Adrenal gland (tissue), 12 donors: Measurements from ENCODE around the gene KDM2A. TPM values are rescaled to one million over a fixed set of nuclear protein-coding genes. Genes with fewer than 3 reads are reported as not detected.

Experiments
- DNase-seq, 7 donors: peaks; one replicate each; pipeline ENCODE4 v3.0.0-alpha.2; 2019 to 2020
- H3K27ac ChIP-seq, 5 donors: fragments of 200-600 bp; sonication (generic) in 4 of 5; 1 replicate in 3 of 5; 2 replicates in 2 of 5; pipeline versions ENCODE4 v1.5.1 to v1.8.0; 2016 to 2020; ENCODE audit warnings: mild to moderate bottlenecking in 1 of 5
- H3K27me3 ChIP-seq: fragments of 200-600 bp; 2 replicates; pipeline ENCODE4 v1.8.0; 2021
- H3K36me3 ChIP-seq, 2 donors: fragments of 200-600 bp; replicated peaks in 1 of 2; 1 replicate in 1 of 2; 2 replicates in 1 of 2; pipeline versions ENCODE4 v1.5.1 to v1.8.0; 2018 to 2022
- H3K4me1 ChIP-seq, 2 donors: fragments of 200-600 bp; replicated peaks in 1 of 2; 1 replicate in 1 of 2; 2 replicates in 1 of 2; pipeline versions ENCODE4 v1.5.1 to v1.8.0; 2018 to 2021
- H3K4me3 ChIP-seq, 4 donors: fragments of 200-600 bp; sonication (generic) in 3 of 4; one replicate each; pipeline ENCODE4 v1.5.1; 2016 to 2018
- H3K9me3 ChIP-seq, 3 donors: fragments of 200-600 bp; sonication (generic) in 1 of 3; replicated peaks in 1 of 3; 1 replicate in 2 of 3; 2 replicates in 1 of 3; pipeline versions ENCODE4 v1.5.1 to v1.8.0; 2016 to 2021
- POLR2A ChIP-seq, 2 donors: fragments of 450-650 bp; IDR thresholded peaks; one replicate each; pipeline ENCODE4 v1.6.1; 2017; ENCODE audit warnings: antibody characterized with exemption in 2 of 2, mild to moderate bottlenecking in 2 of 2, moderate library complexity in 1 of 2
- WGBS, 4 donors: extraction: QIAGEN DNeasy Blood & Tissue Kit in 2 of 4; methylation state at CpG; one replicate each; pipeline versions ENCODE4 v1.1.5 to v1.1.7; 2013 to 2017; 5-methylcytosine and 5-hydroxymethylcytosine counted together
- intact Hi-C, 2 donors: fragments of 100-400 bp; cut with DNase I; formaldehyde crosslinking; loops; one replicate each; pipeline versions ENCODE4 v1.14.1 to v1.15.0; 2022 to 2023
- polyA plus RNA-seq, 3 donors: library from polyadenylated mRNA; stranded (reverse); fragments of 200-250 nt in 2 of 3; fragments of 350-450 nt in 1 of 3; fragmentation: Illumina TruSeq in 1 of 3; extraction: RNeasy Lipid Tissue Mini Kit (QIAGEN cat#74804) in 1 of 3; gene quantifications; one replicate each; pipeline ENCODE4 v1.2.3, GENCODE V29; 2013 to 2014
- total RNA-seq, 9 donors: library from RNA; depleted of rRNA in 4 of 9; stranded (reverse); fragments of >200 nt in 4 of 9; fragments of 120-200 nt in 1 of 9; fragmentation: NEBNext Ultra II Directional in 1 of 9; extraction: Animal tissue kit (Norgen Biotek cat#: 25700) in 1 of 9; gene quantifications; one replicate each; pipeline versions ENCODE4 v1.1.0 to v1.2.4, GENCODE V29; 2013 to 2023
- TF ChIP-seq, protein P1 (sequence below), 6 experiments: fragments of 450-650 bp in 4 of 6; fragments of 200-600 bp in 2 of 6; sonication (generic) in 1 of 6; IDR thresholded peaks; 1 replicate in 5 of 6; 2 replicates in 1 of 6; pipeline versions ENCODE4 v1.5.1 to v1.8.0; 2016 to 2021; ENCODE audit warnings: antibody characterized with exemption in 6 of 6, mild to moderate bottlenecking in 2 of 6, moderate library complexity in 1 of 6
- donor health status: healthy with polysubstance abuse.
- donor health status: Bipolar disorder and iron deficiency.
- donor health status: DM: yes; HTN: yes; CAD: no.
- donor health status: DM: no; HTN: no; CAD: no.
- donor health status: DM: no; HTN: no; CAD: no.
- donor health status: DM: yes; HTN: yes; CAD: no.

KDM2A gene
- total and polyA plus RNA-seq, 12 donors: 30.6 to 65.3 (median 45.7) TPM

GRCh38 chr11:67299471-67300191 is 180.6 kb downstream of the KDM2A start:
- H3K4me3 ChIP-seq: no peak overlapping the region
- no peaks in the 10 kb centered on the region for H3K27me3 ChIP-seq
- no peaks in the 10 kb centered on the region for H3K9me3 ChIP-seq
- no peak for TF ChIP-seq POLR2A (IDR thresholded peaks at IDR 0.05)
- TF ChIP-seq, protein P1, sequence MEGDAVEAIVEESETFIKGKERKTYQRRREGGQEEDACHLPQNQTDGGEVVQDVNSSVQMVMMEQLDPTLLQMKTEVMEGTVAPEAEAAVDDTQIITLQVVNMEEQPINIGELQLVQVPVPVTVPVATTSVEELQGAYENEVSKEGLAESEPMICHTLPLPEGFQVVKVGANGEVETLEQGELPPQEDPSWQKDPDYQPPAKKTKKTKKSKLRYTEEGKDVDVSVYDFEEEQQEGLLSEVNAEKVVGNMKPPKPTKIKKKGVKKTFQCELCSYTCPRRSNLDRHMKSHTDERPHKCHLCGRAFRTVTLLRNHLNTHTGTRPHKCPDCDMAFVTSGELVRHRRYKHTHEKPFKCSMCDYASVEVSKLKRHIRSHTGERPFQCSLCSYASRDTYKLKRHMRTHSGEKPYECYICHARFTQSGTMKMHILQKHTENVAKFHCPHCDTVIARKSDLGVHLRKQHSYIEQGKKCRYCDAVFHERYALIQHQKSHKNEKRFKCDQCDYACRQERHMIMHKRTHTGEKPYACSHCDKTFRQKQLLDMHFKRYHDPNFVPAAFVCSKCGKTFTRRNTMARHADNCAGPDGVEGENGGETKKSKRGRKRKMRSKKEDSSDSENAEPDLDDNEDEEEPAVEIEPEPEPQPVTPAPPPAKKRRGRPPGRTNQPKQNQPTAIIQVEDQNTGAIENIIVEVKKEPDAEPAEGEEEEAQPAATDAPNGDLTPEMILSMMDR (IDR thresholded peaks at IDR 0.05): no peak
- intact Hi-C loops: loop anchor here in 1 of 2 donors (5.0 kb wide), 1 partner anchor 32 kb away; the partner anchor contains the start of gene GRK2
- H3K36me3 ChIP-seq: peaks cover 0 to 38% of the 10 kb centered on the region in 2 donors
- peak in 3 of 7 donors; percentile 5 to 13 (median 10) for DNase-seq
- H3K27ac ChIP-seq: no peak overlapping the region
- H3K4me1 ChIP-seq: peaks cover 15 to 19% of the 10 kb centered on the region in 2 donors
- 89 to 97% (median 94%) methylated on average over 5 to 29 of the region's 29 CpGs for WGBS, 4 donors

DNA sequence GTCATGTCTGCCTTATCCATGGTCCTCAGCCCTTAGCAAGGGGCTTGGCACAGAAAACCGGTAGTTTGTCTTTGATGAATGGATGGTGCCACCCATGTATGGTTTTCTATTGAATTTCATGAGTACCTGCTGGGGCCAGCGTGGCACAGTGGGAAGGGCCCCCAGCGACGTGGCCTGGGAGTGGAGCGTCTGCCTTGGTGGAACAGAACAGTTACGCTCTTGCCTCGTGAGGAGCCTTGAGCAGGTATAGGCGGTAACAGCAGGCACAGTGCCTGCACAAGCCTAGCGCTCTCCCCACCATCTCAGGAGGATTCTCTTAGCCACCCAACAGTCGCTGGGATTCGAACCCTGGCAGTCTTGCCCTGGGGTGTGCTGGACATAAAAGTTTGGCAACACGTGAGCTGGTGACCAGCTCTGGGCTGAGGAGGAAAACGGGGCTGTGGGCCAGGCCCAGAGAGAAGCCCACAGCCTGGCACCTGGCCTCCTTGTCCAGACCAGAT is 181.2 kb downstream of the KDM2A start:
- DNase-seq: peak in 2 of 7 donors; percentile 11 to 13
- no peaks in the 10 kb centered on the region for H3K27me3 ChIP-seq
- no peak overlapping the region for H3K27ac ChIP-seq
- H3K9me3 ChIP-seq: no peaks in the 10 kb centered on the region
- 92 to 94% (median 93%) methylated on average over 7 to 13 of the region's 13 CpGs for WGBS, 4 donors
- H3K36me3 ChIP-seq: peaks cover 0 to 38% of the 10 kb centered on the region in 2 donors
- TF ChIP-seq POLR2A (IDR thresholded peaks at IDR 0.05): no peak
- TF ChIP-seq, protein P1 (IDR thresholded peaks at IDR 0.05): no peak
- intact Hi-C loops: loop anchor here in 1 of 2 donors (5.0 kb wide), 1 partner anchor 33 kb away; the partner anchor contains the start of gene GRK2
- H3K4me3 ChIP-seq: no peak overlapping the region
- peaks cover 15 to 21% of the 10 kb centered on the region in 2 donors for H3K4me1 ChIP-seq

DNA sequence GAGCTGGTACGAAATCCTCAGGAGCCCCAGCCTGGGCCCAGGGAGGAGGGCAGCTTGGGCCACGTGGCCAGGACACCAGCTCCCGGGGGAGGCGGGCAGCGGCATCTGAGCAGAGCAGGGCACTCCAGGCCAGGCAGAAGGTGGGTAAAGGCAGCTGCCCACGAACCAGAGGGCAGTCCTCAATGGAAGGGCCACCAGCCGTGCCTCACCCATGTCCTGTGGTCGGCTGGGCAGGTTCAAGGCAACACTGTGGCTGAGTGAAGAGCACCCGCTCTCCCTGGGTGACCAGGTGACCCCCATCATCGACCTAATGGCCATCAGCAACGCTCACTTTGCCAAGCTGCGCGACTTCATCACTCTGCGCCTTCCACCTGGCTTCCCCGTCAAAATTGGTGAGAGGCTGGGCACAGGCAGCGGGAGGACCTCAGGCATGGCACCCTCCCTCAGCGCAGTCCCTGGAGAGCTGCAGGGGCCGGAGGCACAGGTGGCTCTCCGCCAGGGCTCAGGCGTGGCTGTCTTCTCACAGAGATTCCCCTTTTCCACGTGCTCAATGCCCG is 181.8 kb downstream of the KDM2A start:
- peak in 3 of 7 donors; percentile 12 to 16 (median 13) for DNase-seq
- 92 to 94% (median 93%) methylated on average over 8 to 22 of the region's 22 CpGs for WGBS, 4 donors
- H3K27me3 ChIP-seq: no peaks in the 10 kb centered on the region
- H3K4me1 ChIP-seq: peaks cover 15 to 21% of the 10 kb centered on the region in 2 donors
- H3K9me3 ChIP-seq: no peaks in the 10 kb centered on the region
- no peak overlapping the region for H3K27ac ChIP-seq
- intact Hi-C loops: loop anchor here in 1 of 2 donors (5.0 kb wide), 1 partner anchor 34 kb away; the partner anchor contains the start of gene GRK2
- TF ChIP-seq POLR2A (IDR thresholded peaks at IDR 0.05): no peak
- TF ChIP-seq, protein P1 (IDR thresholded peaks at IDR 0.05): no peak
- no peak overlapping the region for H3K4me3 ChIP-seq
- peaks cover 0 to 38% of the 10 kb centered on the region in 2 donors for H3K36me3 ChIP-seq

DNA sequence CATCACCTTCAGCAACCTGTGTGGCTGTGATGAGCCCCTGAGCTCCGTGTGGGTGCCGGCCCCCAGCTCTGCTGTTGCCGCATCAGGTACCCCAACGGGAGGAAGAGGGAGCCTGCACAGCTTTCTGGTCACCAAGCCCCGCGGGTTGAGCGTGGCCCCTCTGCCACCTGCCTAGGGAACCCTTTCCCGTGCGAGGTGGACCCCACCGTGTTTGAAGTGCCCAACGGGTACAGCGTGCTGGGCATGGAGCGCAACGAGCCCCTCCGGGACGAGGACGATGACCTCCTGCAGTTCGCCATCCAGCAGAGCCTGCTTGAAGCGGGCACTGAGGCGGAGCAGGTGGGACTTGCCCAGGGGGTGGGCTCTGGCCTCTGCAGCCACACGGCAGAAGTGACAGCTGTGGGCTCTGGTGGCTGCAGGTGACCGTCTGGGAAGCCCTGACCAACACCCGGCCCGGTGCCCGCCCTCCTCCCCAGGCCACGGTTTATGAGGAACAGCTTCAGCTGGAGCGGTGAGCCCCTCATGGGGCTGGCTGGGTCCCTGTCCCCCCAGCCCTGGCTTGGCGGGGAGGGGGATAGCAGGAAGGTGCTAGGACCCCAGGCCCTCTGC is 182.4 kb downstream of the KDM2A start:
- no peak for TF ChIP-seq POLR2A (IDR thresholded peaks at IDR 0.05)
- TF ChIP-seq, protein P1 (IDR thresholded peaks at IDR 0.05): no peak
- H3K36me3 ChIP-seq: peaks cover 0 to 37% of the 10 kb centered on the region in 2 donors
- WGBS, 4 donors: 87 to 100% (median 93%) methylated on average over 3 to 28 of the region's 28 CpGs
- intact Hi-C loops: loop anchor here in 1 of 2 donors (5.0 kb wide), 1 partner anchor 34 kb away; the partner anchor contains the start of gene GRK2
- DNase-seq: peak in 3 of 7 donors; percentile 12 to 19 (median 14)
- H3K27me3 ChIP-seq: no peaks in the 10 kb centered on the region
- H3K4me3 ChIP-seq: no peak overlapping the region
- H3K27ac ChIP-seq: no peak overlapping the region
- H3K4me1 ChIP-seq: peaks cover 15 to 21% of the 10 kb centered on the region in 2 donors
- H3K9me3 ChIP-seq: no peaks in the 10 kb centered on the region
